GM19463 (cell line): ENCODE data around the gene ANKS1A.

ENCODE experiments used
- ATAC-seq: cut with Tn5 transposase; IDR thresholded peaks from one replicate; pipeline ENCODE4 v1.9.1; 2021; ENCODE audit warnings: mild to moderate bottlenecking, moderate library complexity; ENCODE audit not compliant: unreplicated experiment

Gene ANKS1A

DNA sequence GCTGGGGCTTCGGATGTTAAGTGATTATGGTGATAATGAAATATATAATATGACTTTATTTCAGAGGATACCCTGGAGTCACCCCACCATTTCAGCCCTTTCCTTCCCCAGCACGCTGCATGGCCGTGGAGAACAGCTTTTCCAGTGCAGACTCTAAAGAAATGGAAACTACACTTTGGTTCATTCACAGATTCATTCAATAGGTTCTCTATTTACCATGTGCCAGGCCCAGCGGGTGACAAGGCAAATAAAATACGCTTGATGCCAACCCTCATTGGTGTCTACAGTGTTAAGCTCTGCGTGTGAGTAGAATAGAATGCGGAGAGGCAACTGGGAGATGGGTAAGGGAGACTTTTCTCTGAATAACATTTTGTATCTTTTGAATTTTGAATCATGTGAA is 162.3 kb downstream of the ANKS1A start:
- ATAC-seq: no peak

- ATAC-seq: no peak
These were observed 163.0 kb downstream of the ANKS1A start for GRCh38 chr6:35051997-35052583.

GRCh38 chr6:35052694-35053565 is 163.9 kb downstream of the ANKS1A start:
- no peak for ATAC-seq

GRCh38 chr6:35053701-35054100 is 164.6 kb downstream of the ANKS1A start:
- ATAC-seq: no peak

- ATAC-seq: no peak
These were observed 165.2 kb downstream of the ANKS1A start for GRCh38 chr6:35054106-35054742.

DNA sequence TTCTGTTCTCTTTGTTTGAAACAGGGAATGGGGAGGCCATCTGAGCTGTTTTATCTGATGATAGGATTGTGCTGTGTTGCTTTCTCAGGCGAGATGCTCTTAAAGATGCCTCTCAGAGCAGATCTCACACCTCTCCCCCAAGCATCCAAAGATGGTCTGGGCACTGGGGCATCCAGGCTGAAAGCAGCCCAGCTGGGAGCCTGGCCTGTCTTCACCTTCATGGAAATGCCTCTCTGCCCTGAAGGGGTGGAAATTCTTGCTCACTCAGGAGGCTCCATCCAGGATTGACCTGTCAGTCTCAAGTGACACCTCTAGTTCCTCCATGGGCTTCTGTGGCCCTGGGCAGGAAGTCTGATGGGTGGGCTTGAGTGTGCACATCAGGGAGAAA is 165.7 kb downstream of the ANKS1A start:
- ATAC-seq: no peak

- ATAC-seq: no peak
These were observed 166.8 kb downstream of the ANKS1A start for GRCh38 chr6:35055891-35056290.

DNA sequence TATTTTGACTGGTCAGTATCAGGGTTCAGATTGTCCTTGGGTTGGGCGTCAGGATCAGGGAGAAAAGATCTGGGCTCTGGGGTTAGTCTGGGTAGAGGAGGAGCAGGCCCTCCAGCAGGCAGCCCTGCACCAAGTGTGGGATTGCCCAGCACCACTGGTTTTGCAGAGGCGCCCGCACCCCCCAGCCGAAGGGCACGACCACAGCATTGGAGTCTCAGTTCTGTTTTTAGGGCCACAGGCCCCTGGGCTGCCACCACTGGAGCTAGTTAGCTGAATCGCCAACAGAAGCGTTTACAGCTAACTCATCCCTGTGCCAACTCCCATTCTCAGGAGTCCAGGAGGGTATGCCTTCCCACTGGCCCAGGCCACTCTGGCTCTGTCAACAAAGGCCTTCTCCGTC is 167.9 kb downstream of the ANKS1A start:
- ATAC-seq: no peak

GRCh38 chr6:35057449-35058357 is 168.6 kb downstream of the ANKS1A start:
- no peak for ATAC-seq

GRCh38 chr6:35058358-35058675 is 169.3 kb downstream of the ANKS1A start:
- ATAC-seq: no peak

- no peak for ATAC-seq
These were observed 169.9 kb downstream of the ANKS1A start for GRCh38 chr6:35058865-35059522.

GRCh38 chr6:35059596-35060345 is 170.7 kb downstream of the ANKS1A start:
- ATAC-seq: no peak

GRCh38 chr6:35061102-35061615 is 172.1 kb downstream of the ANKS1A start:
- ATAC-seq: no peak

GRCh38 chr6:35061651-35062410 is 172.8 kb downstream of the ANKS1A start:
- no peak for ATAC-seq

DNA sequence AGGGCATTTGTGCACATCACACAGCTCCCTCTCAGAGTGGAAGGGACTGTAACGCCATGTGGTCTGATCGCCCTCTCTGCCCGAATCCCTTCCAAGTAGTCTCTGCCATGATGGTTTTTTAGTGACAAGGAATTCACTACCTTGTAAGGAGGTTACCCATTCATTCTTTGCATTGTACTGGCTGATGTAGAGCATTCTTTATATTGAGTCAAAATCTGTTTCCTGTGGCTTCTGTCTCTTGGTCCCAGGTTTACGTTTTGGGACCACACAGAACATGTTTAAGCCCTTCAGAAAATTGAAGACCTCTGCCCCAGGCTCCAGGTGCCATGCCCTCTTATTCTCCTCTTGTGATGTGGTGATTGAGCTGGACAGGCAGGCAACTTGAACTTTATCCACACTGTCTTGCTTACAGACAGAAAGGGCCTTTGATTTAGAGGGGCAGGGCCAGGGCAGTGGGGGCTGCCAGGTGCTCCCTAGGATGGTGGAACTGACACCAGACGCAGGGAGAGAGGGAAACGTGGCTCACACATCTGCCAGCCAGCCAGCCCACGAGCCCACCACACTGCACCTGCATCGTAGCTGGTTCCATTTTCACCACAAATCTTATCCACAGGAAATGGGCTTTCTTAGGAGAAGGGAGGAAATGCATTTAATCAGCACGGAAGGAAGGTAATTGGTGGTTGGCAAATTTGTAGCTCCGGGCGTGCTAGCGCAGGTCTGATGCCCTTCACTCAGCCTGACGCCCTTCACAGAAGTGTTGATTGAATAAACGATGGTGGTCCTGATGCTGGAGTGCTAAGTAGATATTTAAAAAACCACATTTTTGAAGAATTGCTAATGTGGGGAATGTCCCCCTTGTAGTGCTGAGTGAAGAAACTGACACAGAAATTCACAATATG is 173.9 kb downstream of the ANKS1A start:
- no peak for ATAC-seq

GRCh38 chr6:35063701-35064280 is 174.7 kb downstream of the ANKS1A start:
- no peak for ATAC-seq

DNA sequence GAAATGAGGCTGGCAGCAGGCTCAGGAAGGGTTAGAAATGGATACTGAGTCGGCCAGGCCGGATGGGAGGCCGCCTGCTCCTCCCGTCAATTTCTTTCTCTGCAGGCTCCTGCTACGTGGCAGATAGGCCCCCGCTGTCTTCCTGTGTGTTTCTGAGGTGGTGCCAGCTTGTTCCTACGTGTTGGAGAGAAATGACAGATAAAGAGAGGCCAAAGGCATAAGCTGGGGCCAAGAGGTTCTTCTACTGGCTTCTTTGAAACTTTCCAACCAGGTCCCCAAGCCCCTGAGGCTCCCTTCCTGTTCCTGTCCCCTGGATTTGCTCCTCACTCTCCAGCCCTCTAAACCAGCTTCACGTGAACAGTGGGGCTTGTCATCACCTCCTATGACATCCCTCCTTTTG is 175.2 kb downstream of the ANKS1A start:
- no peak for ATAC-seq
